ENCODE measurements around the gene KDM6B.

The KDM6B gene

DNA sequence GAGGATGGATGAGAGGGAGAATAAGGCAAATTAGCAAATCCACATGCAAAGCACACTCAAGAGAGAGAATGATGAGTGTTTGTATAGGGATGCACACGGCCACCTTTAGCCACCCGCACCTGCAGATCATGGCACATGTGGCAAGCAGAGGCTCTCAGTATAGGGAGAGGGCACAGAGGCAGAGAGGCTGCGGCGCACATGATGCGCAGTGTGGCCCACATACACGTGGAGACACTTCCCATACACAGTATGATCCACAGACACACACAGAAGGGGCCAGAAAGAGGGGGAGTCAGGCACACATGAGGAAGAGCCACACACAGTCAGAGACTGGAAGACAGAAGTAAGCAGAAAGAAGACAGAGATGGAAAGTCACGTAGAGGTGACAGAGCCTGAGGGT, 48.1 kb downstream of the KDM6B start:
- no peak for DNase-seq

DNA sequence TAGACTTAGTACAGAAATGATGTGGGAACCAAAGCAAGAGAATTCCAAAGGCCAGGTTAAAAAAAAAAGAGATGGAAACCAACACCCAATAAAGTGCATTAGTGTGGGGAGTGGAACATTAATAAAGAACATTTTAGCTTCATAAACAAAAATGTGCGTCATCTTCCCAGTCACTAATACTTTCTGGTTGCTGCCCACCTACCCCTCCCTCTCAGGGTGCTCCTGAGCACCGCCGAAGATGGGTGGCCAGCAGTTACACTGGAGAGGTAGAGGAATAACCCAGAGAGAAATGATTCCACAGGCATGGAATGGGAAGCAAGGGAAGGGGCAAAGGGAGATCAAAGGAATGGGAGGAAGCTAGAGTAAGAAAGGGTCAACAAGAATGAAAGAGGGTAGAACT, 48.6 kb downstream of the KDM6B start:
- no peak for DNase-seq
